GM18526 (cell line): ENCODE data around the gene MICAL2.

Source experiments
- POLR2A ChIP-seq: IDR thresholded peaks from 3 replicates; pipeline ENCODE4 v1.6.1; 2011; ENCODE audit not compliant: insufficient read length; ENCODE audit errors: extremely low read depth

The MICAL2 gene

DNA sequence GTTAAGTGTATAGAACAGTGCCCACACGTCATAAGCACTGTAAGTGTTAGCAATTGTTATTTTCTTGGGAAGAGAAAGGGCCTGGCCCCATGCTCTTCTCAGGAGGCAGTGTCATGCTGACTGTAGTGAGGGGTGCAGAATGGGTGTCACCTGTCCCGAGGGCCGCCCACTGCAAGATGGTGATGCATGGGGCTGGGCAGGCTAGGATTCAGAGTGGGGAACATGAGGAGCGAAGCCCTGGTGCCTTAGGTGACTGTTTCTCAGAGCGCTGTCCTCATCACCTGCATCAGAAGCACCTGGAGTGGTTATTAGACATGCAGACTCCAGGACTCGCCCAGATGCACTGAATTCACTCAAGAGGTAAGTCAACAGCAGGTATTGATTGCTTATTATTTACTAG, 166.0 kb downstream of the MICAL2 start:
- no peak for TF ChIP-seq POLR2A

DNA sequence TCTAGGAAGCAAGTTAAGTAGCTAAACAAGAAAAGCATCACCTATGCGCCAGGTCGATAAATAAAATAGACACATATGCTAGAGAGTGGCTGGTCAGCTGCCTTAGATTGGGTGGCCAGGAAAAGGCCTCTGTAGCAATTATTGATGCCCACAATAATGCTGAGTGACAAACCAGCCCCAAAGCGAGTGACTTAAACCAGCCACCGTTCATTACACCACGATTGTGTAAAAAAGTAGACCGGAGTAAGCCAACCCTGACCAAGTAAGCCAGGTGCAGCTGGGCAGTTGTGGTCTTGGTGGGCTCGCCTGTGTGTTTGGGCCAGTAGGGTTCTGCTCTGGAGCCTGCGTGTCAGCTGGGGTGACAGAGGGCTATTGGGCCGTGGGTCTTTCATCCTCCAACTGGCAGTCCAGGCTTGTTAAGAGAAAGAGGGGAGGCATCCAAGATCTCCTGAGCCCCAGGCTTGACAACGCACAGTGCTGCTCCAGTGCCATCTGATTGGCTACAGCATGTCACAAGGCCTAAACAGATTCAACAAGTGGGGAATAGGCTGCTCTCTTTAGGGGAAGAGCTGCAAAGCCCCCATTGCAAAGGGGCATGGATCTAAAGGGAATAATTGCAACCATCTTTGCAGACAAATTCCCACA, 166.6 kb downstream of the MICAL2 start:
- no peak for TF ChIP-seq POLR2A

GRCh38 chr11:12278766-12279671, 168.6 kb downstream of the MICAL2 start:
- TF ChIP-seq POLR2A, result no peak

DNA sequence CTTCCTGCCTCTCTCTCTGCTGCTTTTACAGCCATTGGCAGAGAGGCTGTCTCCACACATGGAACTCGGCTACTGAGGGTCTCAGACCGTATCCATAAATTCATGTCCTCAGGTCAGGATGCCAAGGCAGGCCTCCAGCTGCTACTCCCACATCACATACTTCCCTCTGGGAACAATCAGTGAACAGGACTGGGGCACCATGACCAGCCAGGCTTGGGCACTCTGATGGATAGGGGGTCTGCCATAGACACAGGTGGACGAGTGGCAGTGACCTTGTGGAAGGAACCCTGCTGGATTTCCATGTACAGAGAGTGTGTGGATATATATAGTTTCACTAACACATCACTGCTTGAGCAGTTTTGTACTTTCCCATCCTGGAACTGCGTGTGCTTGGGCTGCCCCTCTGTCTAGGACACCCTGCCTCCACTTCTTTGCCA, 169.3 kb downstream of the MICAL2 start:
- TF ChIP-seq POLR2A, result no peak

- no peak for TF ChIP-seq POLR2A
Measured at GRCh38 chr11:12280199-12280837, 169.9 kb downstream of the MICAL2 start.

GRCh38 chr11:12280838-12281565, 170.6 kb downstream of the MICAL2 start:
- no peak for TF ChIP-seq POLR2A

DNA sequence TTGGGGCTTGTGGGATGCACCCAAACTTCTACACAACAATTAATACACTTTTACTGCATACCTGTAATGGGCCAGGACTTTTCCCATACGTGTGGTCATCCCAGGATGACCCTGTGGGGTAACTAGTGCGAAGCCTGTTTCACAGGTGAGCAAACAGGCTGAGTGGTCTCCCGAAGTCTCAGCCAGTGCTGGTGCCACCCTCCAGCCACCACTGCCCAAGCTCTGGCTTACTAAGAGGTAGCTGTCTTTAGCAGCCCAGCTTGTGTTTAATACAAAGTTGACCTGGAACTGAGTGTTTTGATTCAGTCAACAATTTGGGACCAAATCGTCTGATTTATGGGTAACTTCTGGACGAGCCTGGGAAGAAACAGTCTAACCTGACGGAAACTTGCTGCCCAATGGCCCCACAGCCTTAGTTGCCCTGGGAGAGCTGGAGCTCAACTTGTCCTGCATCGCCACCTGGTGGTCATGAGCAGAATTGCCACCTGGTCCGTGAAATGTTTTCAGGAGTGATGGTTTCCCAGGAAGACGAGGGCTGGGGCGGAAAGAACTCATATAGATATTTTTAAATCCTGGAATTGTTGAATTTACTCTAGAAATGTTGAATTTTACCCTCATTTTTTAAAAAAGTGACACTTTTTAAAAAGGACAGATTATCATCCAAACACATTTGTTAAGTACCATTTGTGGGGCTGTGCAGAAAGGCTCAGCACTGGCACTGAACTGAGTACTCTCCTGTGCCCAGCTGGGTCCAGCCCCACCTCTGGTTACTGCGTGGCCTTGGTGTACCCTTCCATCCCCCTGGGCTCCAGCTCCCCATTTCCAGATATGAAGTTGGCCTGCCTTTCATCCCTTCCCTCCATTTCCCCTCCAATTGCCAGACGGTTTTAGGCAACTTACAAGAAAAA, 171.4 kb downstream of the MICAL2 start:
- TF ChIP-seq POLR2A, result no peak

- TF ChIP-seq POLR2A, result no peak
Measured at GRCh38 chr11:12282676-12283075, 172.3 kb downstream of the MICAL2 start.

GRCh38 chr11:12284316-12285050, 174.1 kb downstream of the MICAL2 start:
- TF ChIP-seq POLR2A, result no peak

DNA sequence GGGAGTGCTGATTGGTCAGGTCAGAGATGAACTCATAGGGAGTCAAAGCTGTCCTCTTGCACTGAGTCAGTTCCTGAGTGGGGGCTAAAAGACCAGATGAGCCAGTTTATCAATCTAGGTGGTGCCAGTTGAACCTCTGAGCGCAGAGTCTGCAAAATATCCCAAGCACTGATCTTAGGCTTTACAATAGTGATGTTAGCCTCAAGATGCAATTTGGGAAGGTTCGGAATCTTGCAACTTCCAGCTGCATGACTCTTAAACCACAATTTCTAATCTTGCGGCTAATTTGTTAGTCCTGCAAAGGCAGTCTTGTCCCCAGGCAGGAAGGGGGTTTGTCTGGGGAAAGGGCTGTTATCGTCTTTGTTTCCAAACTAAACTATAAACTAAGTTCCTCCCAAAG, 174.7 kb downstream of the MICAL2 start:
- TF ChIP-seq POLR2A, result no peak

- no peak for TF ChIP-seq POLR2A
Measured at GRCh38 chr11:12285811-12286222, 175.4 kb downstream of the MICAL2 start.

DNA sequence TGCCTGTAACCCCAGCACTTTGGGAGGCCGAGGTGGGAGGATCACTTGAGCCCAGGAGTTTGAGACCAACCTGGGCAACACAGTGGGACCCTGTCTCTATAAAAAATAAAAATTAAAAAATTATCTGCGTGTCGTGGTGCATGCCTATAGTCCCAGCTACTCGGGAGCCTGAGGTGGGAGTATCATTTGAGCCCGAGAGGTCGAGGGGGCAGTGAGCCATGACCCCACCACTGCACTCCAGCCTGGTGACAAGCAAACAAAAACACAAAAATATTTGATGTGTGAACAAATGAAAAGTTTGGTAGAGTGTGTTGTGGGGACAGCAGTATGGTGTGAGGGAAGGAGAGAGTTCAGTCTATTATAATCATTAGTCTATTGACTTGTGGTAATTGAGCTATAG, 176.2 kb downstream of the MICAL2 start:
- TF ChIP-seq POLR2A, result no peak

GRCh38 chr11:12287009-12287373, 176.6 kb downstream of the MICAL2 start:
- TF ChIP-seq POLR2A, result no peak
